ENCODE results near the gene GPR142.
"Not testable (repeated sequence)": the region's sequence is repeated elsewhere in the genome, so short reads cannot be mapped to it uniquely, and the experiment has no call there.

The GPR142 gene

GRCh38 chr17:74402048-74402447, 34.7 kb downstream of the GPR142 start:
- Histone ChIP-seq H3K4me2 (peak overlapping the region in 1 of 11 experiments; percentile 6; a peak in 1 of 22 replicates), H3K27me3 (no peaks in the 10 kb centered on the region), H3K27ac (no peak overlapping the region), H4K20me1 (no peaks in the 10 kb centered on the region), H3K4me3 (no peak overlapping the region), H3K9me3 (replicated peaks in 1 of 11) (peaks cover 0 to 7% (median 0%) of the 10 kb centered on the region in 11 experiments; a peak in 1 of 22 replicates), H3K36me3 (no peaks in the 10 kb centered on the region), H3K4me1 (peaks cover 0 to 15% (median 5%) of the 10 kb centered on the region in 10 experiments; a peak in 6 of 20 replicates), H3K9ac (no peak overlapping the region)
- no peak for TF ChIP-seq Cebpa-rat (IDR thresholded peaks at IDR 0.05)

- H3K9me3 ChIP-seq (replicated peaks in 1 of 11) = peaks cover 0 to 7% (median 0%) of the 10 kb centered on the region in 11 experiments; a peak in 1 of 22 replicates
- H3K27me3 ChIP-seq = no peaks in the 10 kb centered on the region
- H3K4me1 ChIP-seq = peaks cover 0 to 15% (median 9%) of the 10 kb centered on the region in 10 experiments; a peak in 9 of 20 replicates
- no peak overlapping the region for H3K9ac ChIP-seq
- no peaks in the 10 kb centered on the region for H4K20me1 ChIP-seq
- H3K27ac ChIP-seq = no peak overlapping the region
- no peak overlapping the region for H3K4me3 ChIP-seq
- no peaks in the 10 kb centered on the region for H3K36me3 ChIP-seq
- no peak for TF ChIP-seq Cebpa-rat (IDR thresholded peaks at IDR 0.05)
- H3K4me2 ChIP-seq = peak overlapping the region in 3 of 11 experiments; percentile 18 to 54 (median 35); a peak in 4 of 22 replicates
These were observed 36.3 kb downstream of the GPR142 start for GRCh38 chr17:74403512-74404137.

- Histone ChIP-seq H3K27ac (no peak overlapping the region), H3K4me2 (no peak overlapping the region), H3K9me3 (replicated peaks in 1 of 11) (peaks cover 0 to 7% (median 0%) of the 10 kb centered on the region in 11 experiments; a peak in 1 of 22 replicates), H3K4me3 (no peak overlapping the region), H3K36me3 (no peaks in the 10 kb centered on the region), H3K4me1 (peaks cover 0 to 19% (median 10%) of the 10 kb centered on the region in 10 experiments; a peak in 10 of 20 replicates), H3K9ac (no peak overlapping the region), H3K27me3 (no peaks in the 10 kb centered on the region), H4K20me1 (no peaks in the 10 kb centered on the region)
- no peak for TF ChIP-seq Cebpa-rat (IDR thresholded peaks at IDR 0.05)
These were observed 36.9 kb downstream of the GPR142 start for GRCh38 chr17:74404218-74404617.

GRCh38 chr17:74404789-74405188, 37.5 kb downstream of the GPR142 start:
- no peak overlapping the region for H3K9ac ChIP-seq
- H3K9me3 ChIP-seq (replicated peaks in 1 of 11) = peaks cover 0 to 2% (median 0%) of the 10 kb centered on the region in 11 experiments; a peak in 1 of 22 replicates
- no peaks in the 10 kb centered on the region for H4K20me1 ChIP-seq
- H3K4me1 ChIP-seq = peaks cover 5 to 25% (median 14%) of the 10 kb centered on the region in 10 experiments
- H3K4me2 ChIP-seq = no peak overlapping the region
- TF ChIP-seq Cebpa-rat (IDR thresholded peaks at IDR 0.05) = no peak
- H3K27me3 ChIP-seq = no peaks in the 10 kb centered on the region
- H3K4me3 ChIP-seq = no peak overlapping the region
- H3K27ac ChIP-seq = no peak overlapping the region
- no peaks in the 10 kb centered on the region for H3K36me3 ChIP-seq

GRCh38 chr17:74405311-74405710, 38.0 kb downstream of the GPR142 start:
- not testable (repeated sequence) for H3K27me3 ChIP-seq; H3K4me3 ChIP-seq; H3K9ac ChIP-seq; H3K9me3 ChIP-seq (replicated peaks in 1 of 11); H4K20me1 ChIP-seq; H3K36me3 ChIP-seq; H3K4me2 ChIP-seq; H3K27ac ChIP-seq
- peaks cover 10 to 30% (median 19%) of the 10 kb centered on the region in 10 experiments for H3K4me1 ChIP-seq

GRCh38 chr17:74407384-74407783, 40.1 kb downstream of the GPR142 start:
- H3K9ac ChIP-seq = no peak overlapping the region
- no peaks in the 10 kb centered on the region for H3K36me3 ChIP-seq
- H3K27ac ChIP-seq = no peak overlapping the region
- no peaks in the 10 kb centered on the region for H3K9me3 ChIP-seq (replicated peaks in 1 of 11)
- no peaks in the 10 kb centered on the region; a peak in 1 of 22 replicates for H4K20me1 ChIP-seq
- peaks cover 13 to 32% (median 23%) of the 10 kb centered on the region in 10 experiments for H3K4me1 ChIP-seq
- no peaks in the 10 kb centered on the region for H3K27me3 ChIP-seq
- TF ChIP-seq Cebpa-rat (IDR thresholded peaks at IDR 0.05) = no peak
- H3K4me2 ChIP-seq = no peak overlapping the region; a peak in 1 of 22 replicates
- no peak overlapping the region for H3K4me3 ChIP-seq

- Histone ChIP-seq H3K27me3 (no peaks in the 10 kb centered on the region), H3K4me1 (peaks cover 13 to 32% (median 22%) of the 10 kb centered on the region in 10 experiments), H3K9me3 (replicated peaks in 1 of 11) (no peaks in the 10 kb centered on the region), H3K9ac (no peak overlapping the region), H3K27ac (no peak overlapping the region), H3K4me3 (no peak overlapping the region), H3K4me2 (peak overlapping the region in 2 of 11 experiments; percentile 20 to 23; a peak in 1 of 22 replicates), H4K20me1 (no peaks in the 10 kb centered on the region; a peak in 1 of 22 replicates), H3K36me3 (no peaks in the 10 kb centered on the region)
- no peak for TF ChIP-seq Cebpa-rat (IDR thresholded peaks at IDR 0.05)
These were observed 41.0 kb downstream of the GPR142 start for GRCh38 chr17:74408262-74408661.

GRCh38 chr17:74408815-74409214, 41.5 kb downstream of the GPR142 start:
- H4K20me1 ChIP-seq = no peaks in the 10 kb centered on the region; a peak in 1 of 22 replicates
- no peak for TF ChIP-seq Cebpa-rat (IDR thresholded peaks at IDR 0.05)
- no peaks in the 10 kb centered on the region for H3K27me3 ChIP-seq
- no peak overlapping the region for H3K9ac ChIP-seq
- H3K4me2 ChIP-seq = peak overlapping the region in 1 of 11 experiments; percentile 20; a peak in 1 of 22 replicates
- H3K36me3 ChIP-seq = no peaks in the 10 kb centered on the region
- no peak overlapping the region for H3K4me3 ChIP-seq
- no peaks in the 10 kb centered on the region for H3K9me3 ChIP-seq (replicated peaks in 1 of 11)
- no peak overlapping the region for H3K27ac ChIP-seq
- H3K4me1 ChIP-seq = peaks cover 13 to 26% (median 18%) of the 10 kb centered on the region in 10 experiments

- H3K27ac ChIP-seq = peak overlapping the region in 8 of 11 experiments; percentile 13 to 61 (median 32); a peak in 13 of 22 replicates
- H4K20me1 ChIP-seq = no peaks in the 10 kb centered on the region; a peak in 1 of 22 replicates
- no peak overlapping the region for H3K4me3 ChIP-seq
- no peak for TF ChIP-seq Cebpa-rat (IDR thresholded peaks at IDR 0.05)
- peaks cover 13 to 33% (median 24%) of the 10 kb centered on the region in 10 experiments for H3K4me1 ChIP-seq
- H3K4me2 ChIP-seq = peak overlapping the region; percentile 36 to 79 (median 59)
- H3K36me3 ChIP-seq = no peaks in the 10 kb centered on the region
- peak overlapping the region in 7 of 11 experiments; percentile 4 to 40 (median 32); a peak in 9 of 22 replicates for H3K9ac ChIP-seq
- H3K27me3 ChIP-seq = no peaks in the 10 kb centered on the region
- H3K9me3 ChIP-seq (replicated peaks in 1 of 11) = no peaks in the 10 kb centered on the region
These were observed 42.7 kb downstream of the GPR142 start for GRCh38 chr17:74410001-74410443.
